Left lung (tissue), 10 donors: ENCODE data around the gene GDPD5. TPM values are rescaled to one million over a fixed set of nuclear protein-coding genes. Genes with fewer than 3 reads are reported as not detected.

Source experiments
- ATAC-seq: fragments of 200-7000 bp; cut with Tn5 transposase; one replicate; pipeline ENCODE4 v1.9.1; 2020; ENCODE audit warnings: moderate library complexity
- DNase-seq, 4 donors: peaks; one replicate each; pipeline ENCODE4 v3.0.0-alpha.2; 2013 to 2020
- H3K27ac ChIP-seq, 2 donors: fragments of 200-600 bp; sonication (generic) in 1 of 2; one replicate each; pipeline versions ENCODE4 v1.5.0 to v1.8.0; 2020 to 2021
- H3K27me3 ChIP-seq, 2 donors: fragments of 200-600 bp; sonication (generic) in 1 of 2; one replicate each; pipeline versions ENCODE4 v1.5.0 to v1.8.0; 2020 to 2021
- H3K36me3 ChIP-seq, 2 donors: fragments of 200-600 bp; sonication (generic) in 1 of 2; one replicate each; pipeline versions ENCODE4 v1.5.0 to v1.8.0; 2020 to 2021
- H3K4me1 ChIP-seq, 2 donors: fragments of 200-600 bp; one replicate each; pipeline ENCODE4 v1.8.0; 2021
- H3K4me3 ChIP-seq, 2 donors: fragments of 200-600 bp; sonication (generic) in 1 of 2; one replicate each; pipeline versions ENCODE4 v1.5.0 to v1.8.0; 2020 to 2021; ENCODE audit warnings: mild to moderate bottlenecking in 1 of 2
- H3K9me3 ChIP-seq, 2 donors: fragments of 200-600 bp; sonication (generic) in 1 of 2; one replicate each; pipeline versions ENCODE4 v1.5.0 to v1.8.0; 2020 to 2021
- CTCF ChIP-seq, 2 donors: fragments of 200-600 bp; sonication (generic) in 1 of 2; IDR thresholded peaks; one replicate each; pipeline versions ENCODE4 v1.5.0 to v1.8.0; 2021; ENCODE audit warnings: antibody characterized with exemption in 2 of 2
- intact Hi-C, 2 donors: fragments of 100-400 bp; cut with DNase I; formaldehyde crosslinking; loops; one replicate each; pipeline versions ENCODE4 v1.11.2 to v1.14.2; 2022
- polyA plus RNA-seq, 6 donors: library from polyadenylated mRNA; unstranded; fragments of 120-200 nt; gene quantifications; one replicate each; pipeline ENCODE4 v1.2.1, GENCODE V29; 2013; ENCODE audit not compliant: insufficient read length in 6 of 6
- total RNA-seq, 2 donors: library from RNA; stranded (reverse); fragmentation: NEBNext Ultra II Directional; extraction: Animal tissue kit (Norgen Biotek cat#: 25700); gene quantifications; one replicate each; pipeline ENCODE4 v1.2.1, GENCODE V29; 2021
- donor health status: DM: no; HTN: yes; CAD: no.
- donor health status: DM: no; HTN: no; CAD: no.

The GDPD5 gene
- total and polyA plus RNA-seq, 8 donors = 10.5 to 34.8 (median 27.6) TPM

GRCh38 chr11:75491465-75491864 lies 34.3 kb downstream of the GDPD5 start:
- intact Hi-C loops = no loop called here
- H3K4me1 ChIP-seq = peaks cover 2 to 8% of the 10 kb centered on the region in 2 donors
- no peaks in the 10 kb centered on the region for H3K27me3 ChIP-seq
- ATAC-seq = no peak
- no peaks in the 10 kb centered on the region for H3K9me3 ChIP-seq
- H3K27ac ChIP-seq = no peak overlapping the region
- TF ChIP-seq CTCF (IDR thresholded peaks at IDR 0.05) = no peak
- H3K36me3 ChIP-seq = no peaks in the 10 kb centered on the region
- DNase-seq = no peak
- H3K4me3 ChIP-seq = no peak overlapping the region

GRCh38 chr11:75490221-75491181 lies 35.2 kb downstream of the GDPD5 start:
- no peak overlapping the region for H3K27ac ChIP-seq
- intact Hi-C loops = no loop called here
- DNase-seq = no peak
- no peak overlapping the region for H3K4me3 ChIP-seq
- H3K27me3 ChIP-seq = no peaks in the 10 kb centered on the region
- no peaks in the 10 kb centered on the region for H3K36me3 ChIP-seq
- H3K9me3 ChIP-seq = no peaks in the 10 kb centered on the region
- H3K4me1 ChIP-seq = peaks cover 0 to 8% of the 10 kb centered on the region in 2 donors
- no peak for ATAC-seq
- TF ChIP-seq CTCF (IDR thresholded peaks at IDR 0.05) = no peak

GRCh38 chr11:75487365-75487764 lies 38.4 kb downstream of the GDPD5 start:
- ATAC-seq (peak; percentile 25), DNase-seq (no peak)
- no peak for TF ChIP-seq CTCF (IDR thresholded peaks at IDR 0.05)
- Histone ChIP-seq H3K27me3 (no peaks in the 10 kb centered on the region), H3K9me3 (no peaks in the 10 kb centered on the region), H3K27ac (no peak overlapping the region), H3K4me3 (no peak overlapping the region), H3K36me3 (no peaks in the 10 kb centered on the region), H3K4me1 (peaks cover 0 to 5% of the 10 kb centered on the region in 2 donors)
- intact Hi-C loops = no loop called here

GRCh38 chr11:75485742-75486141 lies 40.0 kb downstream of the GDPD5 start:
- Histone ChIP-seq H3K27me3 (no peaks in the 10 kb centered on the region), H3K36me3 (no peaks in the 10 kb centered on the region), H3K9me3 (no peaks in the 10 kb centered on the region), H3K4me3 (no peak overlapping the region), H3K4me1 (no peaks in the 10 kb centered on the region), H3K27ac (no peak overlapping the region)
- intact Hi-C loops = no loop called here
- DNase-seq (no peak), ATAC-seq (no peak)
- no peak for TF ChIP-seq CTCF (IDR thresholded peaks at IDR 0.05)

- H3K4me1 ChIP-seq = no peaks in the 10 kb centered on the region
- no peaks in the 10 kb centered on the region for H3K9me3 ChIP-seq
- intact Hi-C loops = no loop called here
- ATAC-seq (no peak), DNase-seq (peak in 1 of 4 donors; percentile 47)
- TF ChIP-seq CTCF (IDR thresholded peaks at IDR 0.05) = no peak
- no peak overlapping the region for H3K4me3 ChIP-seq
- no peak overlapping the region for H3K27ac ChIP-seq
- H3K36me3 ChIP-seq = no peaks in the 10 kb centered on the region
- H3K27me3 ChIP-seq = no peaks in the 10 kb centered on the region
Observed at GRCh38 chr11:75482931-75483469, 42.7 kb downstream of the GDPD5 start.
